ENCODE measurements around the gene PRKAB1. TPM values are rescaled to one million over a fixed set of nuclear protein-coding genes. Genes with fewer than 3 reads are reported as not detected.

PRKAB1 gene
- total RNA-seq, 1 experiment from 2014 or later = 16.2 TPM

DNA sequence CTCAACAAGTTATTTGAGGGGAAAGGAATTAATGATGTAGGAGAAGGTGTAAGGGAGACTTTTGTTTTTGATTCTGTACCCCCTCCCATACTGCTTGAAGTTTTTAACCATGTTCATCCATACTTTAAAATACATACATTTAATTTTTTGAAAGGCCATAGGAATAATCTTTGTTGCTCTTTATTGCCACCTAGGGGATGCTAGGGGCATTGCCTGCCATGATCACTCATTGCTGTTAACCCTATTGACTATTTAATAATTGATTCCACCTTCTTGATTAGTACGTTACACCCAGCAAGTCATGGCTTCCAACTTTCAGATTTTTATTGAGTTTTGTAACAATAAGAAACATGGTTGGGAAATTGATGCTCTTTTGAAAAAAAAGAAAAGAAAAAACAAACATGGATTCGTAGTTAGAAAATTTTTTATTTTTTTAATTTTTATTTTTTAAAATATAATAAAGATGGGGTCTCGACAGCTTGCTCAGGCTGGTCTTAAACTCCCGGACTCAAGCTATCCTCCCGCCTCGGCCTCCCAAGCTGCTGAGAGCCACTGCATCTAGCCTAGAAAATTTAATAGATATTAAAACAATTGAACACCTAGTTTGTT lies 8.5 kb upstream of the PRKAB1 start:
- Histone ChIP-seq H2AFZ (ENCODE audit: low read length) (no peak overlapping the region), H3K9me3 (ENCODE audit: low read length) (no peaks in the 10 kb centered on the region), H3K4me1 (ENCODE audit: insufficient read depth, low read length) (no peaks in the 10 kb centered on the region), H3K4me2 (ENCODE audit: low read length) (no peak overlapping the region), H3K27ac (ENCODE audit: low read length) (no peak overlapping the region), H3K9me2 (replicated peaks; ENCODE audit: low read length) (no peaks in the 10 kb centered on the region), H3K79me2 (ENCODE audit: low read length) (no peaks in the 10 kb centered on the region), H3K27me3 (ENCODE audit: low read length) (0 out of 2 replicates have a peak, but pooled peaks cover 5% of the 10 kb centered on the region), H3K9ac (ENCODE audit: low read length) (no peak overlapping the region), H4K20me1 (ENCODE audit: low read length) (no peaks in the 10 kb centered on the region), H3K36me3 (ENCODE audit: low read depth, low read length) (no peaks in the 10 kb centered on the region), H3K4me3 (ENCODE audit: low read length) (no peak overlapping the region), H3F3A (ENCODE audit: low read length, unreplicated experiment) (no peaks in the 10 kb centered on the region)
- intact Hi-C loops (cut with micrococcal nuclease) = loop anchor here (1.0 to 10.0 kb wide), 4 partner anchors 8 to 1255 kb away; no protein-coding TSS in a partner anchor
- BruUV-seq (replicated peaks) = no TSS peak
- DNase-seq (peak; percentile 71), ATAC-seq (peak; percentile 45)
- no peak for TF ChIP-seq EZH2phosphoT487 (IDR thresholded peaks at IDR 0.05; ENCODE audit: borderline replicate concordance, low read length)
- TF ChIP-seq, protein P1, sequence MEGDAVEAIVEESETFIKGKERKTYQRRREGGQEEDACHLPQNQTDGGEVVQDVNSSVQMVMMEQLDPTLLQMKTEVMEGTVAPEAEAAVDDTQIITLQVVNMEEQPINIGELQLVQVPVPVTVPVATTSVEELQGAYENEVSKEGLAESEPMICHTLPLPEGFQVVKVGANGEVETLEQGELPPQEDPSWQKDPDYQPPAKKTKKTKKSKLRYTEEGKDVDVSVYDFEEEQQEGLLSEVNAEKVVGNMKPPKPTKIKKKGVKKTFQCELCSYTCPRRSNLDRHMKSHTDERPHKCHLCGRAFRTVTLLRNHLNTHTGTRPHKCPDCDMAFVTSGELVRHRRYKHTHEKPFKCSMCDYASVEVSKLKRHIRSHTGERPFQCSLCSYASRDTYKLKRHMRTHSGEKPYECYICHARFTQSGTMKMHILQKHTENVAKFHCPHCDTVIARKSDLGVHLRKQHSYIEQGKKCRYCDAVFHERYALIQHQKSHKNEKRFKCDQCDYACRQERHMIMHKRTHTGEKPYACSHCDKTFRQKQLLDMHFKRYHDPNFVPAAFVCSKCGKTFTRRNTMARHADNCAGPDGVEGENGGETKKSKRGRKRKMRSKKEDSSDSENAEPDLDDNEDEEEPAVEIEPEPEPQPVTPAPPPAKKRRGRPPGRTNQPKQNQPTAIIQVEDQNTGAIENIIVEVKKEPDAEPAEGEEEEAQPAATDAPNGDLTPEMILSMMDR (conservative IDR thresholded peaks at IDR 0.05; ENCODE audit: low read depth, low read length) = peak; percentile 88
- ChIA-PET CTCF (interaction anchor here (0.6 to 1.6 kb wide), 2 partner anchors 10 to 121 kb away, joined by 8 to 11 read pairs; no protein-coding TSS in a partner anchor), POLR2A (ENCODE audit: unreplicated experiment) (no interaction called here)

DNA sequence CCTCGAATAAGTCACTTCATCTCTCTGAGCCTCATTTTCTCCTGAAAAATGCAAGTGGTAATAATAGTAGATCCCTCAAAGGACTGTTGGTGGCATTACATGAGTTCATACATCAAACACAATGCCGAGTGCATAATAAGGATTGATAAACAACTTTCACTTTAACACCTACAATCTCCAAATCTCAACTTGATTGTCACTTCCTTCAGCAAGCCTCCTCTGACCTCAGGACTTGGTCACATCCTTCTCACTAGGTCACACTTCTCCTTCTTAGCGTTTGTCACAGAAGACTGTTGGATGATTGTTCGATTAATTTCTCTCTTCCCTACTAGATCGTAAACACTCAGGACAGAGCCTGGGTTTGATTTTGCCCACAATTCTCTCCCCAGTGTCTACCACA lies 7.9 kb upstream of the PRKAB1 start:
- POLR2A ChIA-PET (ENCODE audit: unreplicated experiment) = no interaction called here
- no peak for TF ChIP-seq EZH2 (IDR thresholded peaks at IDR 0.05; ENCODE audit: low read length, unreplicated experiment)
- TF ChIP-seq, protein P1 (conservative IDR thresholded peaks at IDR 0.05; ENCODE audit: low read depth, low read length) = no peak
- TF ChIP-seq EZH2phosphoT487 (IDR thresholded peaks at IDR 0.05; ENCODE audit: borderline replicate concordance, low read length) = no peak

DNA sequence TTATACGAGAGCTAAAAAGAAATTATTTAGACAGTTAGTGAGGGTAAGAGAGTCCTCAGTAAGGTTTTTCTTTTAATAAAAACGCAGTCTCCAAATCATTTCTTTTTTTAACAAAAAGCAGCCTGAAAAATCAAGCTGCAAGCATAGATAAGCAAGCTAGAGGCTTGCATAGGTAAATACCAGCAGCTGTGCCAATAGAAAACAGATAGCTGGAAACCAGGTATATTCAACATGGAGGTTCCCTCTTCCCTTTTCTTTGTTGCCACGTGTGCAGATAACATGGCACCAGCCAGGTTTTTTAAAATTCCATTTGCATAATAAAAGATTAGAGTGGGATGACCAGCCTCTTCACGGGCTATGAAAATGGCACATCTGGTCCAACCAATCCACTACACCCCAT lies 6.1 kb upstream of the PRKAB1 start:
- no TSS peak for BruUV-seq (replicated peaks)
- Histone ChIP-seq H3K9ac (ENCODE audit: low read length) (no peak overlapping the region), H3K79me2 (ENCODE audit: low read length) (no peaks in the 10 kb centered on the region), H2AFZ (ENCODE audit: low read length) (no peak overlapping the region), H3F3A (ENCODE audit: low read length, unreplicated experiment) (no peaks in the 10 kb centered on the region), H3K4me2 (ENCODE audit: low read length) (no peak overlapping the region), H3K4me1 (ENCODE audit: insufficient read depth, low read length) (peaks cover 2% of the 10 kb centered on the region; the same call in 1 of the 2 replicates), H3K27ac (ENCODE audit: low read length) (no peak overlapping the region), H4K20me1 (ENCODE audit: low read length) (no peaks in the 10 kb centered on the region), H3K4me3 (ENCODE audit: low read length) (no peak overlapping the region), H3K9me2 (replicated peaks; ENCODE audit: low read length) (no peaks in the 10 kb centered on the region), H3K9me3 (ENCODE audit: low read length) (no peaks in the 10 kb centered on the region), H3K27me3 (ENCODE audit: low read length) (0 out of 2 replicates have a peak, but pooled peaks cover 5% of the 10 kb centered on the region), H3K36me3 (ENCODE audit: low read depth, low read length) (no peaks in the 10 kb centered on the region)
- intact Hi-C loops (cut with micrococcal nuclease) = no loop called here
- TF ChIP-seq EZH2 (IDR thresholded peaks at IDR 0.05; ENCODE audit: low read length, unreplicated experiment) (no peak), EZH2phosphoT487 (IDR thresholded peaks at IDR 0.05; ENCODE audit: borderline replicate concordance, low read length) (no peak)
- TF ChIP-seq, protein P1 (conservative IDR thresholded peaks at IDR 0.05; ENCODE audit: low read depth, low read length) = no peak
- DNase-seq (no peak), ATAC-seq (no peak)
- ChIA-PET POLR2A (ENCODE audit: unreplicated experiment) (no interaction called here), CTCF (no interaction called here)

More for the DNA sequence above, 7.9 kb upstream of the PRKAB1 start:
- CTCF ChIA-PET = interaction anchor here (0.6 kb wide), 1 partner anchor 11 kb away, joined by 11 read pairs; no protein-coding TSS in a partner anchor
- Histone ChIP-seq H3K4me3 (ENCODE audit: low read length) (no peak overlapping the region), H3K4me1 (ENCODE audit: insufficient read depth, low read length) (no peaks in the 10 kb centered on the region), H3K36me3 (ENCODE audit: low read depth, low read length) (no peaks in the 10 kb centered on the region), H3K9ac (ENCODE audit: low read length) (no peak overlapping the region), H3K27ac (ENCODE audit: low read length) (no peak overlapping the region), H3K9me2 (replicated peaks; ENCODE audit: low read length) (no peaks in the 10 kb centered on the region), H2AFZ (ENCODE audit: low read length) (no peak overlapping the region), H3F3A (ENCODE audit: low read length, unreplicated experiment) (no peaks in the 10 kb centered on the region), H3K27me3 (ENCODE audit: low read length) (0 out of 2 replicates have a peak, but pooled peaks cover 5% of the 10 kb centered on the region), H4K20me1 (ENCODE audit: low read length) (no peaks in the 10 kb centered on the region), H3K79me2 (ENCODE audit: low read length) (no peaks in the 10 kb centered on the region), H3K4me2 (ENCODE audit: low read length) (no peak overlapping the region), H3K9me3 (ENCODE audit: low read length) (no peaks in the 10 kb centered on the region)
- intact Hi-C loops (cut with micrococcal nuclease) = no loop called here
- ATAC-seq = no peak
- DNase-seq = no peak
- no TSS peak for BruUV-seq (replicated peaks)

Data from PC-3 (cell line).